ENCODE measurements around the gene TUBA1C. TPM values are rescaled to one million over a fixed set of nuclear protein-coding genes. Genes with fewer than 3 reads are reported as not detected.

TUBA1C gene
- total and polyA plus RNA-seq, 2 of the 8 experiments (the other 6 are each of a cell fraction or from before 2014, with no cell fraction given) = 504 to 3,101 TPM

Other genes with a start within 250 kb of the TUBA1C start
- 36.3 and 38.6 TPM in 2 replicates for gene PRKAG1, start 246.3 kb upstream of the TUBA1C start, total RNA-seq (2021; fragmentation: NEBNext Ultra II Directional; extraction: Animal tissue kit (Norgen Biotek cat#: 25700))
- 32.3 and 57.5 TPM in 2 replicates for gene PRKAG1, start 246.3 kb upstream of the TUBA1C start, polyA plus RNA-seq (2011; rRNA removed)
- 86.3 and 92.3 TPM in 2 replicates for gene KMT2D, start 204.3 kb upstream of the TUBA1C start, total RNA-seq (2021; fragmentation: NEBNext Ultra II Directional; extraction: Animal tissue kit (Norgen Biotek cat#: 25700))
- gene KMT2D, start 204.3 kb upstream of the TUBA1C start, polyA plus RNA-seq (2011; rRNA removed) = 9.1 and 15.7 TPM in 2 replicates
- gene RHEBL1, start 195.1 kb upstream of the TUBA1C start, total RNA-seq (2021; fragmentation: NEBNext Ultra II Directional; extraction: Animal tissue kit (Norgen Biotek cat#: 25700)) = 7.0 and 7.5 TPM in 2 replicates
- 8.1 and 9.4 TPM in 2 replicates for gene RHEBL1, start 195.1 kb upstream of the TUBA1C start, polyA plus RNA-seq (2011; rRNA removed)
- gene DHH, start 170.3 kb upstream of the TUBA1C start, total RNA-seq (2021; fragmentation: NEBNext Ultra II Directional; extraction: Animal tissue kit (Norgen Biotek cat#: 25700)) = 0.11 and 0.13 TPM in 2 replicates
- 0.03 and 0.09 TPM in 2 replicates for gene DHH, start 170.3 kb upstream of the TUBA1C start, polyA plus RNA-seq (2011; rRNA removed)
- 47.7 and 49.6 TPM in 2 replicates for gene LMBR1L, start 154.2 kb upstream of the TUBA1C start, total RNA-seq (2021; fragmentation: NEBNext Ultra II Directional; extraction: Animal tissue kit (Norgen Biotek cat#: 25700))
- gene LMBR1L, start 154.2 kb upstream of the TUBA1C start, polyA plus RNA-seq (2011; rRNA removed) = 36.6 and 54.6 TPM in 2 replicates
- gene TUBA1B, start 133.7 kb upstream of the TUBA1C start, total RNA-seq (2021; fragmentation: NEBNext Ultra II Directional; extraction: Animal tissue kit (Norgen Biotek cat#: 25700)) = 2,092 and 2,144 TPM in 2 replicates
- 5,662 and 6,837 TPM in 2 replicates for gene TUBA1B, start 133.7 kb upstream of the TUBA1C start, polyA plus RNA-seq (2011; rRNA removed)
- gene TUBA1A, start 76.0 kb upstream of the TUBA1C start, total RNA-seq (2021; fragmentation: NEBNext Ultra II Directional; extraction: Animal tissue kit (Norgen Biotek cat#: 25700)) = 283 and 290 TPM in 2 replicates
- gene TUBA1A, start 76.0 kb upstream of the TUBA1C start, polyA plus RNA-seq (2011; rRNA removed) = 789 and 1,018 TPM in 2 replicates
- 0.96 and 1.4 TPM in 2 replicates for gene PRPH, start 30.1 kb downstream of the TUBA1C start, total RNA-seq (2021; fragmentation: NEBNext Ultra II Directional; extraction: Animal tissue kit (Norgen Biotek cat#: 25700))
- 0.79 and 1.1 TPM in 2 replicates for gene PRPH, start 30.1 kb downstream of the TUBA1C start, polyA plus RNA-seq (2011; rRNA removed)
- gene TROAP, start 58.2 kb downstream of the TUBA1C start, total RNA-seq (2021; fragmentation: NEBNext Ultra II Directional; extraction: Animal tissue kit (Norgen Biotek cat#: 25700)) = 52.0 and 54.0 TPM in 2 replicates
- 36.7 and 54.7 TPM in 2 replicates for gene TROAP, start 58.2 kb downstream of the TUBA1C start, polyA plus RNA-seq (2011; rRNA removed)
- 0.28 and 0.59 TPM in 2 replicates for gene C1QL4, start 72.1 kb downstream of the TUBA1C start, total RNA-seq (2021; fragmentation: NEBNext Ultra II Directional; extraction: Animal tissue kit (Norgen Biotek cat#: 25700))
- 0.63 and 0.77 TPM in 2 replicates for gene C1QL4, start 72.1 kb downstream of the TUBA1C start, polyA plus RNA-seq (2011; rRNA removed)
- gene DNAJC22, start 81.8 kb downstream of the TUBA1C start, total RNA-seq (2021; fragmentation: NEBNext Ultra II Directional; extraction: Animal tissue kit (Norgen Biotek cat#: 25700)) = 0.13 and 0.39 TPM in 2 replicates
- 0.19 and 0.20 TPM in 2 replicates for gene DNAJC22, start 81.8 kb downstream of the TUBA1C start, polyA plus RNA-seq (2011; rRNA removed)
- gene SPATS2, start 102.4 kb downstream of the TUBA1C start, total RNA-seq (2021; fragmentation: NEBNext Ultra II Directional; extraction: Animal tissue kit (Norgen Biotek cat#: 25700)) = 21.3 and 24.5 TPM in 2 replicates
- 12.7 and 19.2 TPM in 2 replicates for gene SPATS2, start 102.4 kb downstream of the TUBA1C start, polyA plus RNA-seq (2011; rRNA removed)

Measured in H1 (cell line).